Measurements from ENCODE around the gene CLK2. TPM values are rescaled to one million over a fixed set of nuclear protein-coding genes. Genes with fewer than 3 reads are reported as not detected.

Gene CLK2
- total RNA-seq, 2 donors from 2014 or later = 28.1 to 56.5 TPM

DNA sequence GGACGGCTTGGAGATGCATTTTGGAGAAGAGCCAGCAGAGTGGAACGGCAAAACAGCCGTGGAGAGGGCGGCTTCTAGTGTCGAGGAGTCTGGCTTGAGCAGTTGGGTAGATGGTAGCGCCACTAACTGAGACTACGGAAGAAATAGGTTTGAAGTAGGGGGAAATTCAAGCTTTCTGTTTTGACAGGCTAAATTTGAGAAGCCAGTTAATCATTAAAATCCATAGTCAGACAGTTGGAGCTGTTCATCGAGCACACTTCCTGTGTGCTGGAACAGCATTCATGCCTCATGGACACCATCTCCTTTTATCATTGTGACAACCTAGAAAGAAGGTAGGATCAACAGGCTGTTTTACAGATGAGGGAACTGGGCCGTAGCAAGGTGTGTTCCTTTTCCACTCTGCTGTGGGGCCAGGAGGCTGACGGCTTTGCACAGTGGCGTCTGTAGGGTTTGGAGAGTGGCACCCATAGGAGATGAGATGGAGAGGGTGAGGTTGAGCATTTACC lies 31.3 kb upstream of the CLK2 start:
- TF ChIP-seq, protein P1, sequence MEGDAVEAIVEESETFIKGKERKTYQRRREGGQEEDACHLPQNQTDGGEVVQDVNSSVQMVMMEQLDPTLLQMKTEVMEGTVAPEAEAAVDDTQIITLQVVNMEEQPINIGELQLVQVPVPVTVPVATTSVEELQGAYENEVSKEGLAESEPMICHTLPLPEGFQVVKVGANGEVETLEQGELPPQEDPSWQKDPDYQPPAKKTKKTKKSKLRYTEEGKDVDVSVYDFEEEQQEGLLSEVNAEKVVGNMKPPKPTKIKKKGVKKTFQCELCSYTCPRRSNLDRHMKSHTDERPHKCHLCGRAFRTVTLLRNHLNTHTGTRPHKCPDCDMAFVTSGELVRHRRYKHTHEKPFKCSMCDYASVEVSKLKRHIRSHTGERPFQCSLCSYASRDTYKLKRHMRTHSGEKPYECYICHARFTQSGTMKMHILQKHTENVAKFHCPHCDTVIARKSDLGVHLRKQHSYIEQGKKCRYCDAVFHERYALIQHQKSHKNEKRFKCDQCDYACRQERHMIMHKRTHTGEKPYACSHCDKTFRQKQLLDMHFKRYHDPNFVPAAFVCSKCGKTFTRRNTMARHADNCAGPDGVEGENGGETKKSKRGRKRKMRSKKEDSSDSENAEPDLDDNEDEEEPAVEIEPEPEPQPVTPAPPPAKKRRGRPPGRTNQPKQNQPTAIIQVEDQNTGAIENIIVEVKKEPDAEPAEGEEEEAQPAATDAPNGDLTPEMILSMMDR (IDR thresholded peaks at IDR 0.05) = no peak
- intact Hi-C loops (cut with DNase I) = loop anchor here (5.0 kb wide), 1 partner anchor 52 kb away; no protein-coding TSS in a partner anchor
- no peak for DNase-seq (ENCODE audit: low spot score)
- H3K9me3 ChIP-seq = no peaks in the 10 kb centered on the region
- no peak overlapping the region for H3K4me3 ChIP-seq
- H3K36me3 ChIP-seq = no peaks in the 10 kb centered on the region
- WGBS = 63% methylated on average over 11 of the region's 11 CpGs
- no peak overlapping the region for H3K27ac ChIP-seq
- peaks cover 1% of the 10 kb centered on the region for H3K4me1 ChIP-seq (replicated peaks)
- no peaks in the 10 kb centered on the region for H3K27me3 ChIP-seq (replicated peaks; ENCODE audit: insufficient read depth)

DNA sequence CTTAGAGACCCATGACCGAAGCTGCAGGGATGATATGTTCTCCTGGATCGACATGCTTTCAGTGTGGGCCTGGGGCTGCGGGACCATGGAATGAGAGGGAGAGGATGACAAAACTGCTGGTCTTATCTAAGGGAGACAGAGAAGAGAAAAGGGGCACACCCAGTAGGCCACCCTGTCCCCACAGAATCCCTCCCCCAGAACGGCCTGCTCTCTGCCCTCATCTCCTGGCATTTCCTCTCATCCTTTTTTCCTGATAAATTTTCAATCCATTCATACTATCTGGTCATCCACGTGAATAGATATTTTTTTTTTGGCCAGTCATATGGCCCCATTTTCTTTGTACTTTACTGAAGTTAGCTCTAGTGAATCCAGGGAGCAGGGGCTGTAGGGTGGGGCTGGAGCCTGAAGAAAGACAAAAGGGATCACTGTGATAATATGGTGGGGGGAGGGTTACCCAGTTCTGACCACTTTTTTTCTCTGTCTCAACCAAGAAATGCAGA lies 28.1 kb upstream of the CLK2 start, which contains the start of gene PKLR:
Gene PKLR, minus strand, starts transcription at position 97 of the 500 bp plus-strand sequence. Its CDS starts 43 bp downstream, at position 54.
- DNase-seq (ENCODE audit: low spot score) = no peak
- Histone ChIP-seq H3K4me3 (no peak within 1 kb of the TSS), H3K27ac (no peak within 1 kb of the TSS), H3K4me1 (replicated peaks) (no peaks in the 10 kb centered on the region), H3K9me3 (no peaks in the 10 kb centered on the region), H3K27me3 (replicated peaks; ENCODE audit: insufficient read depth) (no peaks in the 10 kb centered on the region), H3K36me3 (no peaks in the 10 kb centered on the region)
- TF ChIP-seq POLR2A (IDR thresholded peaks at IDR 0.05) (no peak), POLR2AphosphoS5 (IDR thresholded peaks at IDR 0.05) (no peak)
- TF ChIP-seq, protein P1 (IDR thresholded peaks at IDR 0.05) = no peak
- intact Hi-C loops (cut with DNase I) = no loop called here
- 83% methylated on average over 5 of the region's 5 CpGs for WGBS

DNA sequence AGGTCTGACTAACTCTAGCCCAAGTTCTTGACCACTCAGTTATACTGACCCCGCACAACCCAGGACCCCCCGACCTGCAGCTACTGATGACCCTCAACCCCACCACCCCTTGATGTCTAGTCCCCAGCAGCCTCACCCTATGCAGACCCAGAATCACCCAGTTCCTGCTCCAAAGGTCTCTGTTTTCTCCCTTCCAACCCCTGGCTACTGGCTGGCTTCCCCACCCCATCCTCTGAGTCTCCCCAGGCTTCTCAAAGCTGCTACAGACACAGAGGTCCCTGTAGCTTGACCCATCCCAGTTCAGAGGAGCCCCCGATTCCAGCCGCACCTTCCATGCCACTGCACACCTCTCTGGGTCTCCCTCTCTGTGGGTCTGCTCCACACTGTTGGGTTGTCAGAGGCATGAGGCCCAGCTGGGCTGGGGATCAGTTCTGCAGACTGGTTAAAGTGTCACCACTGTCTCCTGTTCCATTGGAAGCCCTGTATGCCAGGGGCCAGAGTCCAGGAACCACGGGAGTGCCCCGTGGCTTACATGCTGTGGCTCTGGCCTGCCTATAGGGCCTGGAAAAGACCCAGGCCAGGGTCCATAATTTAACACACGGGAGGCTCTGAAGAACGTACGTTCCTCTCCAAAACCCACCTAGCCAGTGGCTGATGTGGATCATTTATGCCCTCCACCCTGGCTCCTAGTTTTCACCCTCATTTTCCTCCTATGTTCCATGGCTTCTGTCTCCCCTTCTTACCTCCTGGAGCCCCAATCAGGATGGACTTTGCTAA lies 27.4 kb upstream of the CLK2 start:
- whole genome bisulfite sequencing = 91% methylated on average over 9 of the region's 9 CpGs
- no peak overlapping the region for H3K4me3 ChIP-seq
- H3K27me3 ChIP-seq (replicated peaks; ENCODE audit: insufficient read depth) = peaks cover 3% of the 10 kb centered on the region
- no peaks in the 10 kb centered on the region for H3K36me3 ChIP-seq
- TF ChIP-seq, protein P1 (IDR thresholded peaks at IDR 0.05) = no peak
- no peak for TF ChIP-seq POLR2AphosphoS5 (IDR thresholded peaks at IDR 0.05)
- no peak for TF ChIP-seq POLR2A (IDR thresholded peaks at IDR 0.05)
- no peaks in the 10 kb centered on the region for H3K9me3 ChIP-seq
- no peaks in the 10 kb centered on the region for H3K4me1 ChIP-seq (replicated peaks)
- DNase-seq (ENCODE audit: low spot score) = no peak
- no peak overlapping the region for H3K27ac ChIP-seq
- intact Hi-C loops (cut with DNase I) = no loop called here

DNA sequence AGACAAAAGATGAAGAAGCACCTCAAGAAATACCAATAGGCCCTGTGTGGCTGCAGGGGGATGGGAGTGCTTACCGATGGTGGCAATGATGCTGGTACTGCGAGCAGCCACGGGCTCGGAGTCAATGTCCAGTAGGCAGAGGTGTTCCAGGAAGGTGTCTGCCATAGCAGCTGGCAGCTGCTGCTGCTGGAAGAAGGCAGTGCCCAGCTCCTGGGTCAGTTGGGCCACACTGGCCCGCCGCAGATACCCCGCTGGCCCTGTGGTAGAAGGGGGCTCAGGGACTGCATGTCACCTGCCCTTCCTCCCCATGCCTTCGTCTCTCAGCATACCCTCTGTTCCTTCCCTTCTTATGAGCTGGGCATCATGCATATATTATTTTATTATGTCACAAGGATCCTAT lies 26.7 kb upstream of the CLK2 start:
- 92% methylated on average over 6 of the region's 8 CpGs for WGBS
- intact Hi-C loops (cut with DNase I) = no loop called here

More for the DNA sequence above, 26.7 kb upstream of the CLK2 start:
- TF ChIP-seq POLR2A (IDR thresholded peaks at IDR 0.05) (no peak), POLR2AphosphoS5 (IDR thresholded peaks at IDR 0.05) (no peak)
- TF ChIP-seq, protein P1 (IDR thresholded peaks at IDR 0.05) = no peak
- Histone ChIP-seq H3K27me3 (replicated peaks; ENCODE audit: insufficient read depth) (peaks cover 5% of the 10 kb centered on the region), H3K9me3 (no peaks in the 10 kb centered on the region), H3K27ac (no peak overlapping the region), H3K36me3 (no peaks in the 10 kb centered on the region), H3K4me3 (no peak overlapping the region), H3K4me1 (replicated peaks) (no peaks in the 10 kb centered on the region)
- no peak for DNase-seq (ENCODE audit: low spot score)
